Epithelial cell of esophagus (primary cell): ENCODE results near the gene MED4.
A peak's percentile ranks its signal among the peaks of the same experiment; 100 is the strongest.

Experiments used
- DNase-seq: peaks from one replicate; pipeline ENCODE4 v3.0.0; 2010; ENCODE audit warnings: low read depth
- H3K4me3 ChIP-seq: 2 replicates; pipeline ENCODE4 v1.5.1; 2011; ENCODE audit warnings: mild to moderate bottlenecking, low read length, control low read depth
- CTCF ChIP-seq: IDR thresholded peaks from 2 replicates; pipeline ENCODE4 v1.5.1; 2011; ENCODE audit warnings: low read depth, mild to moderate bottlenecking, low read length, control low read depth, inconsistent platforms; ENCODE audit not compliant: insufficient read depth; ENCODE audit errors: missing control alignments

The MED4 gene

DNA sequence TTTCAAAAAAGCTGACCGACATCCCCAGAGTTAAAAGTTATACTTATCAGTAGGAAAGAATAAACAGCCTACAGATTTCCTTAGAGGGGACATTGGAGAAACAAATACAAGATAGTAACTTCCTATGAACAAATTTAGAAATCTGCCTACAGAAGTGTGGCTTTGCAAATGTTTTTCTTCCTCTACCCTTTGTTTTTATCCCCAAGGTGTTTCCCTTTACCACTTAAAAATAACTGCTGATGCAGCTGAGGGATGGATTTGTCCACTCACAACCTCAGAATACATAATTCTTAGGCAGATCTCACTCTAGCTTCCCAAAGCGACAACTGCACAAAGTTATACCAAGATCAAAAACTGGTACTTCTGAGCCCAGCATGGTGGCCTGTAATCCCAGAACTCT, 20.9 kb downstream of the MED4 start:
- no peak for TF ChIP-seq CTCF
- DNase-seq = no peak
- no peak overlapping the region for H3K4me3 ChIP-seq

DNA sequence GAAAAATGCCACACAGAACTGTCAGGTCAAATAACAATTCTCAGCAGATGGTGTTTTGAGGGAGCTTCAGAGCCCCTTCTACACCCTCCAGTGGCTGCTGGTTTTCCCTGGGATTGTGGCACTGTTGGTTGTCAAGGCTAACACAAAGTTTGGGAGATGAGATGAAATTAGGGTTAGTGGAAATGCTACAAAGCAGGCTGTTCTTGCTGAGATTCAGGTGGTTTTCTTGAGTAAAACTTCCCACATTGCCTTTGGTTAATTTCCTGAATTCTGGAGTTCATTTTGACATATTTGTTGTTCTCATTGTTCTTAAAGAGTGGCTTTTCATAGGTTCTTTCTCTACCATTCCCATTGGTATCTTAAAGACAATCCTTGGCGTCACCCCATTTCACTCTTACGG, 22.1 kb downstream of the MED4 start:
- no peak overlapping the region for H3K4me3 ChIP-seq
- DNase-seq = no peak
- TF ChIP-seq CTCF = no peak

- no peak for TF ChIP-seq CTCF
- H3K4me3 ChIP-seq = no peak overlapping the region
- DNase-seq = peak; percentile 88
Observed at GRCh38 chr13:48072304-48072703, 22.6 kb downstream of the MED4 start.

- H3K4me3 ChIP-seq = no peak overlapping the region
- DNase-seq = no peak
- TF ChIP-seq CTCF = no peak
Observed at GRCh38 chr13:48070942-48071341, 24.0 kb downstream of the MED4 start.

GRCh38 chr13:48069573-48069972, 25.3 kb downstream of the MED4 start:
- DNase-seq = no peak
- TF ChIP-seq CTCF = no peak
- H3K4me3 ChIP-seq = no peak overlapping the region

DNA sequence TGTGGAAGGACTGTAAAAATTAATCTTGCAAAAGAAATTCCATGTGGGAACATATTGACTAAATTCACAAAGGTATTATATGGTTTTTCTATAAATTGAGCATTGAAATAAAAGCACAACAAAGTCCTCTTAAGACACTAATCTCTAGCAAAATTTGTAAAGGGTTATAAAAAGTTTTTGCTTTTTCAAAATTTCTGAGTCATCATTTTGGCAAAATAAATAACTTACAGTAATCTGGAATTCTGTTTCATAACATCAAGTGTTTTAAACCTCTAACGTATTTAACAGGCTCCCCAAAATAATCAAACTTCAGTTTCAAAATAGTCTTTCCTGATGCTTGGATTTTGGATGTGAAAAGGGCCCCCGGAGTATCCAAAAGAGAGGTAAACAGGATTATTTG, 26.0 kb downstream of the MED4 start:
- H3K4me3 ChIP-seq = no peak overlapping the region
- no peak for TF ChIP-seq CTCF
- DNase-seq = no peak

DNA sequence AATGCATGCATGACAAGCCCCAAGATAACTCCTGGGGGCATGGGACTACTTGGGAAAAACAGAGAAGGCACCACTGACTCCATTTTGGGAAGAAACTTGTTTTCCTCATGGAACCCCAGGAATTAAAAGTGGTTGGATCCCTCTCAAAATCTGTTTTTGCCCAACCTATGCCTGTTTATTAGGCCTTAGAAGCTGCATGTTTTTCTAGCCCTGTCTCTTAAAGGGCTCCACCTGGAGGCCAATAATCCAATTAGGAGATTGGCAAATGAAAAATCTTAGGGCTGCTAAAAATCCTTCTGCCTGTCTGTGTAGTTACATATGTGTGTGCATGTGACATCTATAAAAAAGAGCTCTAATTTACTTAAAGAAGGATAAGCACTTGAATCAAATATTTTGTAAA, 26.9 kb downstream of the MED4 start:
- no peak overlapping the region for H3K4me3 ChIP-seq
- peak; percentile 9 for TF ChIP-seq CTCF
- no peak for DNase-seq
